ENCODE measurements around the gene ADAMTSL2. TPM values are rescaled to one million over a fixed set of nuclear protein-coding genes. Genes with fewer than 3 reads are reported as not detected.

Gene ADAMTSL2
- total and polyA plus RNA-seq, 2 donors (not counting 1 experiment from before 2014, with no cell fraction given): under 0.01 to 0.09 TPM

GRCh38 chr9:133573791-133574515 lies 39.4 kb downstream of the ADAMTSL2 start:
- no peak overlapping the region for H3K27ac ChIP-seq (ENCODE audit: insufficient read depth, low read length)

GRCh38 chr9:133574771-133575170 lies 40.3 kb downstream of the ADAMTSL2 start:
- no peak overlapping the region for H2AFZ ChIP-seq (ENCODE audit: low read length)
- H3K79me2 ChIP-seq (ENCODE audit: control insufficient read depth, insufficient read depth, low read length): no peaks in the 10 kb centered on the region
- H3K27me3 ChIP-seq (ENCODE audit: control insufficient read depth, insufficient read depth, low read length): no peaks in the 10 kb centered on the region
- H3K4me1 ChIP-seq (ENCODE audit: control insufficient read depth, extremely low read depth, insufficient read depth, low read length): no peaks in the 10 kb centered on the region
- H3K36me3 ChIP-seq (ENCODE audit: control insufficient read depth, insufficient read depth, low read length): no peaks in the 10 kb centered on the region
- H3K4me3 ChIP-seq (replicated peaks in 1 of 4; ENCODE audit: control extremely low read depth in 1 of 4, insufficient read depth in 1 of 4, low read depth in 3 of 4, low read length in 4 of 4): no peak overlapping the region
- no peak overlapping the region for H3K9ac ChIP-seq (ENCODE audit: insufficient read depth, low read length)
- no peak overlapping the region for H3K4me2 ChIP-seq (ENCODE audit: extremely low read depth, insufficient read depth, low read length)
- H3K27ac ChIP-seq (ENCODE audit: insufficient read depth, low read length): no peak overlapping the region
- no peaks in the 10 kb centered on the region for H4K20me1 ChIP-seq (ENCODE audit: control insufficient read depth, extremely low read depth, insufficient read depth, low read length)
- DNase-seq (ENCODE audit: low read depth in 2 of 2): no peak
- H3K9me3 ChIP-seq (ENCODE audit: control insufficient read depth, insufficient read depth, low read depth, low read length): no peaks in the 10 kb centered on the region
- TF ChIP-seq EZH2 (IDR thresholded peaks at IDR 0.05; ENCODE audit: low read length, missing control alignments) (no peak), CTCF (conservative IDR thresholded peaks at IDR 0.05 in 1 of 2, IDR thresholded peaks at IDR 0.05 in 1 of 2; ENCODE audit: low read depth in 1 of 2, low read length in 2 of 2) (no peak)

More at GRCh38 chr9:133573791-133574515, 39.4 kb downstream of the ADAMTSL2 start:
- Histone ChIP-seq H3K79me2 (ENCODE audit: control insufficient read depth, insufficient read depth, low read length) (no peaks in the 10 kb centered on the region), H2AFZ (ENCODE audit: low read length) (no peak overlapping the region), H3K27me3 (ENCODE audit: control insufficient read depth, insufficient read depth, low read length) (no peaks in the 10 kb centered on the region), H3K9ac (ENCODE audit: insufficient read depth, low read length) (no peak overlapping the region), H3K4me2 (ENCODE audit: extremely low read depth, insufficient read depth, low read length) (no peak overlapping the region), H4K20me1 (ENCODE audit: control insufficient read depth, extremely low read depth, insufficient read depth, low read length) (no peaks in the 10 kb centered on the region), H3K4me1 (ENCODE audit: control insufficient read depth, extremely low read depth, insufficient read depth, low read length) (no peaks in the 10 kb centered on the region), H3K36me3 (ENCODE audit: control insufficient read depth, insufficient read depth, low read length) (no peaks in the 10 kb centered on the region), H3K9me3 (ENCODE audit: control insufficient read depth, insufficient read depth, low read depth, low read length) (no peaks in the 10 kb centered on the region), H3K4me3 (replicated peaks in 1 of 4; ENCODE audit: control extremely low read depth in 1 of 4, insufficient read depth in 1 of 4, low read depth in 3 of 4, low read length in 4 of 4) (no peak overlapping the region)
- DNase-seq (ENCODE audit: low read depth in 2 of 2): no peak
- no peak for TF ChIP-seq CTCF (conservative IDR thresholded peaks at IDR 0.05 in 1 of 2, IDR thresholded peaks at IDR 0.05 in 1 of 2; ENCODE audit: low read depth in 1 of 2, low read length in 2 of 2)
- TF ChIP-seq EZH2 (IDR thresholded peaks at IDR 0.05; ENCODE audit: low read length, missing control alignments): no peak

GRCh38 chr9:133575186-133576030 lies 40.9 kb downstream of the ADAMTSL2 start:
- no peak for DNase-seq (ENCODE audit: low read depth in 2 of 2)
- TF ChIP-seq CTCF (conservative IDR thresholded peaks at IDR 0.05 in 1 of 2, IDR thresholded peaks at IDR 0.05 in 1 of 2; ENCODE audit: low read depth in 1 of 2, low read length in 2 of 2): no peak
- no peak for TF ChIP-seq EZH2 (IDR thresholded peaks at IDR 0.05; ENCODE audit: low read length, missing control alignments)
- Histone ChIP-seq H3K79me2 (ENCODE audit: control insufficient read depth, insufficient read depth, low read length) (no peaks in the 10 kb centered on the region), H3K4me1 (ENCODE audit: control insufficient read depth, extremely low read depth, insufficient read depth, low read length) (no peaks in the 10 kb centered on the region), H2AFZ (ENCODE audit: low read length) (no peak overlapping the region), H3K27me3 (ENCODE audit: control insufficient read depth, insufficient read depth, low read length) (peaks cover 2% of the 10 kb centered on the region), H3K36me3 (ENCODE audit: control insufficient read depth, insufficient read depth, low read length) (no peaks in the 10 kb centered on the region), H3K9ac (ENCODE audit: insufficient read depth, low read length) (no peak overlapping the region), H3K27ac (ENCODE audit: insufficient read depth, low read length) (no peak overlapping the region), H3K4me3 (replicated peaks in 1 of 4; ENCODE audit: control extremely low read depth in 1 of 4, insufficient read depth in 1 of 4, low read depth in 3 of 4, low read length in 4 of 4) (no peak overlapping the region), H4K20me1 (ENCODE audit: control insufficient read depth, extremely low read depth, insufficient read depth, low read length) (no peaks in the 10 kb centered on the region), H3K9me3 (ENCODE audit: control insufficient read depth, insufficient read depth, low read depth, low read length) (no peaks in the 10 kb centered on the region), H3K4me2 (ENCODE audit: extremely low read depth, insufficient read depth, low read length) (no peak overlapping the region)
